AG04449 (cell line): ENCODE results near the gene GLMN.

Experiments used
- CTCF ChIA-PET: fragments of 350-600 bp; formaldehyde crosslinking; extraction: SDS; loops from one replicate; lab custom pipeline; 2021; ENCODE audit warnings: antibody characterized with exemption; lab: Yijun Ruan, JAX
- POLR2A ChIA-PET: fragments of 400-600, 350-600 bp; formaldehyde crosslinking; extraction: SDS; loops from one replicate; lab custom pipeline; 2020; ENCODE audit warnings: antibody characterized with exemption, inconsistent platforms; lab: Yijun Ruan, JAX
- DNase-seq: peaks from one replicate; pipeline ENCODE4 v3.0.0-alpha.2; 2010; ENCODE audit warnings: low read depth, low spot score
- H3K4me3 ChIP-seq: 2 replicates; pipeline ENCODE4 v1.5.1; 2011; ENCODE audit warnings: low read depth, mild to moderate bottlenecking, control low read depth, low read length
- CTCF ChIP-seq: IDR thresholded peaks from one replicate; pipeline ENCODE4 v1.5.1; 2011; ENCODE audit warnings: mild to moderate bottlenecking, moderate library complexity, low read length, control low read depth, inconsistent platforms; ENCODE audit not compliant: insufficient read depth; ENCODE audit errors: missing control alignments

GLMN gene

GRCh38 chr1:92329347-92330129, 30.8 kb upstream of the GLMN start:
- POLR2A ChIA-PET, result no interaction called here
- peak; percentile 33 for DNase-seq

GRCh38 chr1:92327794-92328193, 29.0 kb upstream of the GLMN start:
- POLR2A ChIA-PET, result no interaction called here
- CTCF ChIA-PET, result interaction anchor here (1.0 to 1.5 kb wide), 4 partner anchors 12 to 21 kb away, joined by 3 to 4 read pairs (median 3); no protein-coding TSS in a partner anchor
- DNase-seq, result no peak
- no peak for TF ChIP-seq CTCF
- no peak overlapping the region for H3K4me3 ChIP-seq

More at GRCh38 chr1:92329347-92330129, 30.8 kb upstream of the GLMN start:
- CTCF ChIA-PET, result interaction anchor here (0.8 to 1.3 kb wide), 2 partner anchors 16 to 19 kb away, joined by 3 read pairs; no protein-coding TSS in a partner anchor
- TF ChIP-seq CTCF, result no peak
- no peak overlapping the region for H3K4me3 ChIP-seq

GRCh38 chr1:92326681-92327080, 27.9 kb upstream of the GLMN start:
- no peak for TF ChIP-seq CTCF
- no peak for DNase-seq
- no peak overlapping the region for H3K4me3 ChIP-seq
- POLR2A ChIA-PET, result no interaction called here
- CTCF ChIA-PET, result interaction anchor here (1.0 to 1.5 kb wide), 3 partner anchors 11 to 329 kb away, joined by 3 to 4 read pairs (median 3); no protein-coding TSS in a partner anchor

GRCh38 chr1:92324784-92325183, 26.0 kb upstream of the GLMN start:
- ChIA-PET CTCF (interaction anchor here (1.5 kb wide), 1 partner anchor 15 kb away, joined by 4 read pairs; no protein-coding TSS in a partner anchor), POLR2A (no interaction called here)
- TF ChIP-seq CTCF, result no peak
- H3K4me3 ChIP-seq, result no peak overlapping the region
- no peak for DNase-seq

GRCh38 chr1:92323473-92324453, 25.0 kb upstream of the GLMN start:
- TF ChIP-seq CTCF, result no peak
- ChIA-PET CTCF (interaction anchor here (1.5 kb wide), 1 partner anchor 14 kb away, joined by 4 read pairs; no protein-coding TSS in a partner anchor), POLR2A (no interaction called here)
- H3K4me3 ChIP-seq, result no peak overlapping the region
- no peak for DNase-seq
